ENCODE results near the gene MACROH2A1.

MACROH2A1 gene

GRCh38 chr5:135373736-135374515 lies 25.1 kb downstream of the MACROH2A1 start:
- H3K4me3 ChIP-seq (ENCODE audit: low read depth in 1 of 2, low read length in 1 of 2): no peak overlapping the region
- no peaks in the 10 kb centered on the region for H3K27me3 ChIP-seq
- H3K9me3 ChIP-seq: no peaks in the 10 kb centered on the region
- H3K27ac ChIP-seq: peak overlapping the region; percentile 71
- peaks cover 63% of the 10 kb centered on the region for H3K36me3 ChIP-seq
- peaks cover 65 to 67% of the 10 kb centered on the region in 2 experiments for H3K4me1 ChIP-seq (ENCODE audit: control insufficient read depth in 1 of 2, insufficient read depth in 1 of 2, low read depth in 1 of 2, low read length in 1 of 2)
- no peak for TF ChIP-seq CTCF (IDR thresholded peaks at IDR 0.05)

GRCh38 chr5:135372654-135373381 lies 26.2 kb downstream of the MACROH2A1 start:
- H3K4me1 ChIP-seq (ENCODE audit: control insufficient read depth in 1 of 2, insufficient read depth in 1 of 2, low read depth in 1 of 2, low read length in 1 of 2): peaks cover 56 to 66% of the 10 kb centered on the region in 2 experiments
- H3K27me3 ChIP-seq: no peaks in the 10 kb centered on the region
- no peak for TF ChIP-seq CTCF (IDR thresholded peaks at IDR 0.05)
- no peaks in the 10 kb centered on the region for H3K9me3 ChIP-seq
- peaks cover 64% of the 10 kb centered on the region for H3K36me3 ChIP-seq
- peak overlapping the region; percentile 71 for H3K27ac ChIP-seq
- no peak overlapping the region for H3K4me3 ChIP-seq (ENCODE audit: low read depth in 1 of 2, low read length in 1 of 2)

- no peaks in the 10 kb centered on the region for H3K9me3 ChIP-seq
- no peak for TF ChIP-seq CTCF (IDR thresholded peaks at IDR 0.05)
- peaks cover 45 to 56% of the 10 kb centered on the region in 2 experiments for H3K4me1 ChIP-seq (ENCODE audit: control insufficient read depth in 1 of 2, insufficient read depth in 1 of 2, low read depth in 1 of 2, low read length in 1 of 2)
- H3K27ac ChIP-seq: peak overlapping the region; percentile 71
- H3K27me3 ChIP-seq: no peaks in the 10 kb centered on the region
- no peak overlapping the region for H3K4me3 ChIP-seq (ENCODE audit: low read depth in 1 of 2, low read length in 1 of 2)
- H3K36me3 ChIP-seq: peaks cover 66% of the 10 kb centered on the region
Measured at GRCh38 chr5:135371622-135372232, 27.3 kb downstream of the MACROH2A1 start.

GRCh38 chr5:135369952-135370351 lies 29.1 kb downstream of the MACROH2A1 start:
- H3K4me3 ChIP-seq (ENCODE audit: low read depth in 1 of 2, low read length in 1 of 2): no peak overlapping the region
- no peaks in the 10 kb centered on the region for H3K27me3 ChIP-seq
- H3K9me3 ChIP-seq: no peaks in the 10 kb centered on the region
- TF ChIP-seq CTCF (IDR thresholded peaks at IDR 0.05): no peak
- H3K36me3 ChIP-seq: peaks cover 71% of the 10 kb centered on the region
- peaks cover 29 to 38% of the 10 kb centered on the region in 2 experiments for H3K4me1 ChIP-seq (ENCODE audit: control insufficient read depth in 1 of 2, insufficient read depth in 1 of 2, low read depth in 1 of 2, low read length in 1 of 2)
- peak overlapping the region; percentile 5 for H3K27ac ChIP-seq

- Histone ChIP-seq H3K9me3 (no peaks in the 10 kb centered on the region), H3K27ac (peak overlapping the region; percentile 25), H3K27me3 (no peaks in the 10 kb centered on the region), H3K4me1 (ENCODE audit: control insufficient read depth in 1 of 2, insufficient read depth in 1 of 2, low read depth in 1 of 2, low read length in 1 of 2) (peaks cover 13 to 21% of the 10 kb centered on the region in 2 experiments), H3K4me3 (ENCODE audit: low read depth in 1 of 2, low read length in 1 of 2) (no peak overlapping the region), H3K36me3 (peaks cover 77% of the 10 kb centered on the region)
- TF ChIP-seq CTCF (IDR thresholded peaks at IDR 0.05): no peak
Measured at GRCh38 chr5:135367554-135367953, 31.5 kb downstream of the MACROH2A1 start.

Data from neutrophil (primary cell).